ENCODE results near the gene PRCC. TPM values are rescaled to one million over a fixed set of nuclear protein-coding genes. Genes with fewer than 3 reads are reported as not detected.

PRCC gene
- total and polyA plus RNA-seq, 2 of the 8 experiments (the other 6 are each of a cell fraction or from before 2014, with no cell fraction given) = 95.2 to 115 TPM

DNA sequence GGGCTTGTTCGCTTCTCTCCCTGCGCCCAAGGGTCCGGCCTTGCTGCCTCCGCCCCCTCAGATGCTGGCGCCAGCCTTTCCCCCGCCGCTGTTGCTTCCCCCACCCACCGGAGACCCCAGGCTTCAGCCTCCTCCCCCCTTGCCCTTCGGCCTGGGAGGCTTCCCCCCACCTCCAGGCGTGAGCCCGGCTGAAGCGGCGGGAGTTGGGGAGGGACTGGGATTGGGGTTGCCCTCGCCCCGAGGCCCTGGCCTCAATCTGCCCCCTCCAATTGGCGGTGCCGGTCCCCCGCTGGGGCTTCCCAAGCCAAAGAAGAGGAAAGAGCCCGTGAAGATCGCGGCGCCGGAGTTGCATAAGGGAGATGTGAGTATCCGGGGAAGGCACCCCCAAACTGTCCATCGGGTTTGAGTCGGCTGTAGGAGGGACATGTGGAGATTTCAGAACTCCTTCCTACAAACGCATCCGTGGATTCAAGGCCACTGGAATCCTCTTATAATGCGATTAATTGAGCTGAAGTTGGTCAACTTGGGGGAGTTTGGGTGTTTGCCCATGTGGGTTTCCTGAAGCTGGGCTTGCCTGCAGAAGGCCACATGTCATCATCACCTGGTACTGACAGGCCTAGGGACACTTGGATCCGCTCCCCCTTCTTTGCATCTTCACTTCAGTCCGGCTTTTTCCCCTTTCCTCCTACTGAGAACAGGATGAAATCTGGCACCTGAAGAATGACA, 707 bp downstream of the PRCC start:
- Histone ChIP-seq H2BK5ac (ENCODE audit: low read depth, low read length) (peak overlapping the region; percentile 94), H4K8ac (ENCODE audit: extremely low read depth, insufficient read depth, low read length) (peak overlapping the region; percentile 95; the same call in 1 of the 2 replicates), H2AFZ (ENCODE audit: low read length) (no peak overlapping the region), H3K36me3 (ENCODE audit: control insufficient read depth in 2 of 4, insufficient read depth in 4 of 4, low read length in 3 of 4) (peaks cover 0 to 15% (median 2%) of the 10 kb centered on the region in 4 experiments; a peak in 3 of 8 replicates), H3K4me1 (replicated peaks in 1 of 4; ENCODE audit: control insufficient read depth in 3 of 4, insufficient read depth in 4 of 4, low read length in 3 of 4) (peaks cover 0 to 16% (median 6%) of the 10 kb centered on the region in 4 experiments; a peak in 5 of 7 replicates), H3K23me2 (ENCODE audit: low read depth, low read length) (peaks cover 11% of the 10 kb centered on the region), H2BK120ac (replicated peaks; ENCODE audit: low read depth, low read length) (no peak overlapping the region), H3K27ac (ENCODE audit: low read depth, low read length) (peak overlapping the region; percentile 86), H3K9me3 (ENCODE audit: insufficient read depth in 2 of 2, low read depth in 1 of 2, low read length in 1 of 2) (no peaks in the 10 kb centered on the region), H3K4me3 (ENCODE audit: extremely low read depth in 1 of 4, insufficient read depth in 2 of 4, low read depth in 3 of 4, low read length in 4 of 4) (peak overlapping the region; percentile 67 to 97 (median 86)), H4K20me1 (replicated peaks in 1 of 2; ENCODE audit: control insufficient read depth in 1 of 2, insufficient read depth in 2 of 2, low read length in 2 of 2) (peaks cover 13 to 18% of the 10 kb centered on the region in 2 experiments), H3K18ac (ENCODE audit: extremely low read depth, low read length) (peak overlapping the region; percentile 35), H2AK5ac (ENCODE audit: low read depth, low read length) (no peak overlapping the region), H2BK20ac (ENCODE audit: low read length) (no peak overlapping the region), H4K91ac (replicated peaks; ENCODE audit: insufficient read length, low read length) (no peak overlapping the region), H3K23ac (ENCODE audit: insufficient read length) (no peak overlapping the region), H3K4me2 (ENCODE audit: insufficient read depth in 1 of 2, low read depth in 2 of 2, low read length in 2 of 2) (peak overlapping the region; percentile 87 to 92), H3K79me1 (ENCODE audit: low read depth, low read length) (peaks cover 13% of the 10 kb centered on the region), H4K5ac (ENCODE audit: insufficient read length, low read depth, low read length) (peak overlapping the region; percentile 45), H3K4ac (replicated peaks; ENCODE audit: insufficient read length, low read depth, low read length) (no peak overlapping the region), H3K14ac (ENCODE audit: insufficient read length) (no peak overlapping the region), H3K79me2 (ENCODE audit: control insufficient read depth in 1 of 2, insufficient read depth in 2 of 2, low read length in 2 of 2) (peaks cover 29 to 51% of the 10 kb centered on the region in 2 experiments), H3K9ac (replicated peaks in 1 of 4; ENCODE audit: extremely low read depth in 1 of 4, low read depth in 3 of 4, low read length in 3 of 4) (peak overlapping the region; percentile 91 to 96 (median 93)), H3K27me3 (replicated peaks in 1 of 4; ENCODE audit: control insufficient read depth in 3 of 4, extremely low read depth in 1 of 4, insufficient read depth in 3 of 4, low read length in 3 of 4) (no peaks in the 10 kb centered on the region), H3K56ac (replicated peaks; ENCODE audit: insufficient read length, low read depth, low read length) (peak overlapping the region; percentile 27), H2BK15ac (ENCODE audit: low read length) (no peak overlapping the region), H2BK12ac (ENCODE audit: low read depth, low read length) (no peak overlapping the region)
- peak in 1 of 2 experiments; percentile 82 for DNase-seq (ENCODE audit: low read depth in 1 of 2, low spot score in 2 of 2)
- 4% methylated on average over 16 of the region's 31 CpGs; no CpG with 5 or more reads in 1 of the 2 experiments for WGBS, 2 experiments (ENCODE audit: extremely low coverage in 1 of 2, insufficient coverage in 1 of 2, insufficient read length in 1 of 2, insufficient replicate concordance in 2 of 2, low coverage in 1 of 2, low lambda C conversion rate in 2 of 2, missing lambda C conversion rate in 1 of 2)
- ChIA-PET POLR2A (ENCODE audit: partially characterized antibody) (interaction anchor here (0.8 to 8.2 kb wide), 18 partner anchors 9 to 96 kb away, joined by 3 to 121 read pairs (median 6); partner anchors contain the start of genes CRABP2, HDGF, ISG20L2 and METTL25B), CTCF (ENCODE audit: partially characterized antibody) (interaction anchor here (1.0 to 11.7 kb wide), 9 partner anchors 21 to 80 kb away, joined by 3 to 100 read pairs (median 4); partner anchors contain the start of genes ISG20L2 and METTL25B)
- FAIRE-seq = no peak
- TF ChIP-seq PHF8 (conservative IDR thresholded peaks at IDR 0.05; ENCODE audit: low read depth, low read length) (peak; percentile 52; the same call in 1 of the 2 replicates), SAP30 (IDR thresholded peaks at IDR 0.05; ENCODE audit: insufficient read depth, insufficient replicate concordance, low read length) (peak; percentile 91), CTBP2 (IDR thresholded peaks at IDR 0.05; ENCODE audit: borderline replicate concordance, insufficient read depth, insufficient read length, low read length) (no peak), EGR1 (IDR thresholded peaks at IDR 0.05; ENCODE audit: borderline replicate concordance, low read depth, low read length) (no peak)
